Islet precursor cell (in vitro differentiated cells): ENCODE measurements around the gene SKAP1.
"Not testable (repeated sequence)": the region's sequence is repeated elsewhere in the genome, so short reads cannot be mapped to it uniquely, and the experiment has no call there.

Experiments used
- DNase-seq: peaks from one replicate; pipeline ENCODE4 v3.0.0-alpha.2; 2018

The SKAP1 gene

GRCh38 chr17:48240122-48240521, 189.9 kb downstream of the SKAP1 start:
- DNase-seq: no peak

GRCh38 chr17:48239603-48239995, 190.4 kb downstream of the SKAP1 start:
- DNase-seq: no peak

- no peak for DNase-seq
Measured at GRCh38 chr17:48238933-48239602, 190.9 kb downstream of the SKAP1 start.

GRCh38 chr17:48237456-48237855, 192.6 kb downstream of the SKAP1 start:
- DNase-seq: no peak

GRCh38 chr17:48236681-48237134, 193.3 kb downstream of the SKAP1 start:
- DNase-seq: no peak

- DNase-seq: no peak
Measured at GRCh38 chr17:48234922-48235321, 195.1 kb downstream of the SKAP1 start.

- DNase-seq: no peak
Measured at GRCh38 chr17:48231995-48232959, 197.7 kb downstream of the SKAP1 start.

GRCh38 chr17:48229936-48230335, 200.1 kb downstream of the SKAP1 start:
- DNase-seq: no peak

- peak; percentile 68 for DNase-seq
Measured at GRCh38 chr17:48228720-48229119, 201.3 kb downstream of the SKAP1 start.

- no peak for DNase-seq
Measured at GRCh38 chr17:48225725-48226567, 204.1 kb downstream of the SKAP1 start.

- DNase-seq: no peak
Measured at GRCh38 chr17:48223945-48224344, 206.1 kb downstream of the SKAP1 start.

GRCh38 chr17:48219617-48220016, 210.4 kb downstream of the SKAP1 start:
- DNase-seq: peak; percentile 72

GRCh38 chr17:48215583-48216139, 214.4 kb downstream of the SKAP1 start:
- peak; percentile 88 for DNase-seq

- DNase-seq: no peak
Measured at GRCh38 chr17:48213797-48214196, 216.2 kb downstream of the SKAP1 start.

- DNase-seq: no peak
Measured at GRCh38 chr17:48211787-48212186, 218.2 kb downstream of the SKAP1 start.

- DNase-seq: no peak
Measured at GRCh38 chr17:48211011-48211410, 219.0 kb downstream of the SKAP1 start.

- DNase-seq: no peak
Measured at GRCh38 chr17:48209973-48210372, 220.0 kb downstream of the SKAP1 start.

GRCh38 chr17:48207776-48208544, 222.1 kb downstream of the SKAP1 start:
- DNase-seq: no peak

GRCh38 chr17:48207036-48207435, 223.0 kb downstream of the SKAP1 start:
- DNase-seq: not testable (repeated sequence)

- no peak for DNase-seq
Measured at GRCh38 chr17:48202959-48203358, 227.1 kb downstream of the SKAP1 start.

GRCh38 chr17:48198950-48199541, 231.0 kb downstream of the SKAP1 start:
- DNase-seq: no peak
